Measurements from ENCODE around the gene PDE4C.
"Not testable (repeated sequence)": the region's sequence is repeated elsewhere in the genome, so short reads cannot be mapped to it uniquely, and the experiment has no call there.

PDE4C gene

GRCh38 chr19:18223860-18224524 is 2.2 kb downstream of the PDE4C start:
- DNase-seq (ENCODE audit: low read depth): no peak

GRCh38 chr19:18221815-18222725 is 4.2 kb downstream of the PDE4C start:
- DNase-seq (ENCODE audit: low read depth): no peak

- DNase-seq (ENCODE audit: low read depth): no peak
These were observed 5.5 kb downstream of the PDE4C start for GRCh38 chr19:18220632-18221275.

- no peak for DNase-seq (ENCODE audit: low read depth)
These were observed 6.2 kb downstream of the PDE4C start for GRCh38 chr19:18219911-18220631.

- DNase-seq (ENCODE audit: low read depth): no peak
These were observed 7.6 kb downstream of the PDE4C start for GRCh38 chr19:18218600-18218999.

GRCh38 chr19:18218159-18218558 is 8.1 kb downstream of the PDE4C start:
- no peak for DNase-seq (ENCODE audit: low read depth)

GRCh38 chr19:18216789-18217188 is 9.4 kb downstream of the PDE4C start:
- no peak for DNase-seq (ENCODE audit: low read depth)

GRCh38 chr19:18214779-18215433 is 11.3 kb downstream of the PDE4C start:
- DNase-seq (ENCODE audit: low read depth): no peak

GRCh38 chr19:18211683-18212082 is 14.6 kb downstream of the PDE4C start:
- DNase-seq (ENCODE audit: low read depth): no peak

GRCh38 chr19:18209912-18210311 is 16.3 kb downstream of the PDE4C start:
- not testable (repeated sequence) for DNase-seq (ENCODE audit: low read depth)

- DNase-seq (ENCODE audit: low read depth): no peak
These were observed 17.9 kb downstream of the PDE4C start for GRCh38 chr19:18208098-18208951.

- DNase-seq (ENCODE audit: low read depth): no peak
These were observed 20.2 kb downstream of the PDE4C start for GRCh38 chr19:18206018-18206417.

GRCh38 chr19:18205200-18205892 is 20.9 kb downstream of the PDE4C start:
- DNase-seq (ENCODE audit: low read depth): peak; percentile 29

GRCh38 chr19:18204394-18205199 is 21.6 kb downstream of the PDE4C start:
- no peak for DNase-seq (ENCODE audit: low read depth)

- DNase-seq (ENCODE audit: low read depth): peak; percentile 99
These were observed 22.3 kb downstream of the PDE4C start, which contains the start of gene RAB3A for GRCh38 chr19:18203863-18204393. RAB3A (minus strand) TSS chr19:18204042; CDS start chr19:18202740, 1,302 bp downstream.

- DNase-seq (ENCODE audit: low read depth): peak; percentile 32
These were observed 22.8 kb downstream of the PDE4C start for GRCh38 chr19:18203408-18203862.

- no peak for DNase-seq (ENCODE audit: low read depth)
These were observed 23.3 kb downstream of the PDE4C start for GRCh38 chr19:18202778-18203407.

GRCh38 chr19:18202397-18202777 is 23.9 kb downstream of the PDE4C start:
- DNase-seq (ENCODE audit: low read depth): no peak

All from activated T-helper 1 cell treated with Interleukin-2 at 50 U/mL for 16 hours (primary cell).